Endothelial cell of umbilical vein (primary cell): ENCODE data around the gene ATP8A2. TPM values are rescaled to one million over a fixed set of nuclear protein-coding genes. Genes with fewer than 3 reads are reported as not detected.

Source experiments
- BruUV-seq: library from RNA; stranded (reverse); fragments of 400-500 nt; replicated peaks from 2 replicates; lab custom pipeline; 2021; lab: Mats Ljungman, UMichigan
- CTCF ChIA-PET: fragments of 300-600, 350-600 bp; sonication (Branson Sonifier 250); formaldehyde crosslinking; loops from one replicate; lab custom pipeline; 2021; ENCODE audit warnings: antibody characterized with exemption, inconsistent platforms; lab: Charles Lee
- POLR2A ChIA-PET: fragments of 300-600, 350-600 bp; sonication (Branson Sonifier 250); formaldehyde crosslinking; loops from one replicate; lab custom pipeline; 2021; ENCODE audit warnings: antibody characterized with exemption, inconsistent platforms; lab: Charles Lee
- DNase-seq: peaks from one replicate; pipeline ENCODE4 v3.0.0-alpha.2; 2011; ENCODE audit warnings: low read depth, low spot score
- FAIRE-seq: peaks from 2 replicates; lab custom pipeline; 2011; peaks lifted over from hg19 to GRCh38; lab: Jason Lieb, UNC
- H2AFZ ChIP-seq: 2 replicates; pipeline ENCODE4 v1.6.0; 2012; ENCODE audit warnings: low read depth, low read length, control low read depth, inconsistent platforms
- H3K27ac ChIP-seq: 2 replicates; pipeline ENCODE4 v1.5.1; 2011; ENCODE audit warnings: low read depth, mild to moderate bottlenecking, control low read depth, low read length, moderate library complexity; ENCODE audit not compliant: insufficient read depth
- H3K27me3 ChIP-seq, 2 experiments: 2 replicates each; pipeline versions ENCODE4 v1.6.0 to v1.6.1; 2011; ENCODE audit warnings: low read length in 2 of 2, mixed read lengths in 1 of 2; ENCODE audit not compliant: control insufficient read depth in 2 of 2, insufficient read depth in 2 of 2
- H3K36me3 ChIP-seq, 2 experiments: 2 replicates in 1 of 2; 3 replicates in 1 of 2; pipeline ENCODE4 v1.5.1; 2011; ENCODE audit warnings: low read length in 2 of 2, mild to moderate bottlenecking in 1 of 2, moderate library complexity in 1 of 2; ENCODE audit not compliant: control insufficient read depth in 2 of 2, insufficient read depth in 2 of 2; ENCODE audit errors: extremely low read depth in 1 of 2
- H3K4me1 ChIP-seq: 3 replicates; pipeline ENCODE4 v1.5.1; 2011; ENCODE audit warnings: mild to moderate bottlenecking, low read length; ENCODE audit not compliant: control insufficient read depth, insufficient read depth; ENCODE audit errors: extremely low read depth
- H3K4me2 ChIP-seq: 2 replicates; pipeline ENCODE4 v1.6.1; 2011; ENCODE audit warnings: low read length, control low read depth, mixed read lengths; ENCODE audit not compliant: insufficient read depth
- H3K4me3 ChIP-seq, 3 experiments: fragments of 200-600 bp in 1 of 3; sonication (generic), shearing (Covaris generic) in 1 of 3; replicated peaks in 1 of 3; 2 replicates each; pipeline ENCODE4 v1.5.1; 2011 to 2016; ENCODE audit warnings: control low read depth in 3 of 3, low read length in 3 of 3, mild to moderate bottlenecking in 2 of 3, inconsistent platforms in 1 of 3, low read depth in 1 of 3, moderate library complexity in 1 of 3; ENCODE audit not compliant: insufficient read depth in 1 of 3
- H3K79me2 ChIP-seq: 2 replicates; pipeline ENCODE4 v1.6.0; 2012; ENCODE audit warnings: low read length, inconsistent platforms; ENCODE audit not compliant: control insufficient read depth, insufficient read depth
- H3K9ac ChIP-seq: replicated peaks from 2 replicates; pipeline ENCODE3; 2011; ENCODE audit warnings: low read length, control low read depth; ENCODE audit not compliant: insufficient read depth; ENCODE audit errors: extremely low read depth
- H3K9me1 ChIP-seq: replicated peaks from 3 replicates; pipeline ENCODE4 v1.6.0; 2011; ENCODE audit warnings: mild to moderate bottlenecking, low read length; ENCODE audit not compliant: control insufficient read depth, insufficient read depth; ENCODE audit errors: extremely low read depth
- H3K9me3 ChIP-seq: replicated peaks from 2 replicates; pipeline ENCODE4 v1.5.1; 2012; ENCODE audit warnings: low read length, inconsistent platforms; ENCODE audit not compliant: control insufficient read depth, insufficient read depth
- H4K20me1 ChIP-seq: replicated peaks from 2 replicates; pipeline ENCODE3; 2011; ENCODE audit warnings: mild to moderate bottlenecking, low read length; ENCODE audit not compliant: control insufficient read depth, insufficient read depth; ENCODE audit errors: extremely low read depth
- EZH2 ChIP-seq: IDR thresholded peaks from 2 replicates; pipeline ENCODE4 v1.6.1; 2012; ENCODE audit warnings: borderline replicate concordance, low read depth, mild to moderate bottlenecking, moderate library complexity, low read length, inconsistent platforms; ENCODE audit not compliant: severe bottlenecking
- FOS ChIP-seq: IDR thresholded peaks from 2 replicates; pipeline ENCODE4 v1.6.1; 2011; ENCODE audit warnings: mild to moderate bottlenecking, low read length, moderate library complexity, borderline replicate concordance; ENCODE audit not compliant: insufficient read depth
- GATA2 ChIP-seq: IDR thresholded peaks from 2 replicates; pipeline ENCODE4 v1.7.0; 2011; ENCODE audit warnings: low read depth, mild to moderate bottlenecking, moderate library complexity, mixed read lengths, low read length; ENCODE audit not compliant: insufficient read length, insufficient read depth
- JUN ChIP-seq: IDR thresholded peaks from 2 replicates; pipeline ENCODE4 v1.6.1; 2011; ENCODE audit warnings: borderline replicate concordance, low read depth; ENCODE audit not compliant: insufficient read length, insufficient read depth
- MYC ChIP-seq: IDR thresholded peaks from one replicate; pipeline ENCODE4 v1.6.1; 2011; ENCODE audit warnings: mild to moderate bottlenecking, low read depth, low read length
- POLR2A ChIP-seq: IDR thresholded peaks from 2 replicates; pipeline ENCODE4 v1.6.1; 2012; ENCODE audit warnings: low read depth, mild to moderate bottlenecking, control low read depth, low read length
- POLR2AphosphoS5 ChIP-seq: IDR thresholded peaks from 2 replicates; pipeline ENCODE4 v1.6.1; 2012; ENCODE audit warnings: low read depth, mild to moderate bottlenecking, control low read depth, low read length, moderate library complexity; ENCODE audit not compliant: insufficient read depth
- dilution Hi-C: fragments of 300-500 bp; cut with MboI; formaldehyde crosslinking; loops from one replicate; pipeline ENCODE4 v1.15.0; 2019; ENCODE audit warnings: low sequenced_read_pairs; ENCODE audit not compliant: extremely low pct_ligation_motif_present
- intact Hi-C: fragments of 100-400 bp; cut with micrococcal nuclease; formaldehyde crosslinking; loops from one replicate; pipeline ENCODE4 v1.10.0; 2022
- polyA plus RNA-seq, 4 experiments: library from polyadenylated mRNA; depleted of rRNA in 3 of 4; stranded (reverse) in 3 of 4; unstranded in 1 of 4; fragments of >200 nt; gene quantifications; 2 replicates each; pipeline versions ENCODE4 v1.2.1 to v1.2.3, GENCODE V29; 2011 to 2012; ENCODE audit warnings: missing spikeins in 1 of 4
- total RNA-seq: library from RNA; stranded (reverse); gene quantifications from 2 replicates; pipeline ENCODE4 v1.2.3, GENCODE V29; 2021
- TF ChIP-seq, protein P1 (sequence below): IDR thresholded peaks from 2 replicates; pipeline ENCODE4 v1.6.1; 2011; ENCODE audit not compliant: insufficient read depth, insufficient read length
- TF ChIP-seq, protein P2 (sequence below), 2 donors: IDR thresholded peaks; 1 replicate in 1 of 2; 2 replicates in 1 of 2; pipeline ENCODE4 v1.5.1; 2011; ENCODE audit warnings: low read length in 2 of 2, mild to moderate bottlenecking in 2 of 2, moderate library complexity in 2 of 2, control low read depth in 1 of 2, inconsistent platforms in 1 of 2, low read depth in 1 of 2; ENCODE audit not compliant: insufficient read depth in 1 of 2; ENCODE audit errors: extremely low read depth in 1 of 2

ATP8A2 gene
- total and polyA plus RNA-seq, 2 donors (not counting 3 experiments of a cell fraction or from before 2014, with no cell fraction given): 0.11 to 0.49 TPM

GRCh38 chr13:25887962-25888655, 516.3 kb downstream of the ATP8A2 start:
- no peaks in the 10 kb centered on the region for H3K79me2 ChIP-seq
- intact Hi-C loops (no loop called here), dilution Hi-C loops (no loop called here)
- ChIA-PET POLR2A (no interaction called here), CTCF (no interaction called here)
- H3K27me3 ChIP-seq: peaks cover 0 to 5% of the 10 kb centered on the region in 2 experiments
- TF ChIP-seq POLR2AphosphoS5 (no peak), EZH2 (no peak), MYC (no peak), POLR2A (no peak)
- TF ChIP-seq, protein P1, sequence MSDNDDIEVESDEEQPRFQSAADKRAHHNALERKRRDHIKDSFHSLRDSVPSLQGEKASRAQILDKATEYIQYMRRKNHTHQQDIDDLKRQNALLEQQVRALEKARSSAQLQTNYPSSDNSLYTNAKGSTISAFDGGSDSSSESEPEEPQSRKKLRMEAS: no peak
- BruUV-seq: no TSS peak
- H4K20me1 ChIP-seq: no peaks in the 10 kb centered on the region
- no peak overlapping the region for H3K27ac ChIP-seq
- H3K9ac ChIP-seq: no peak overlapping the region
- FAIRE-seq (no peak), DNase-seq (no peak)
- no peak overlapping the region for H3K4me3 ChIP-seq
- no peaks in the 10 kb centered on the region for H3K9me1 ChIP-seq
- no peak overlapping the region for H3K4me2 ChIP-seq
- H3K9me3 ChIP-seq: no peaks in the 10 kb centered on the region
- H3K4me1 ChIP-seq: no peaks in the 10 kb centered on the region
- H3K36me3 ChIP-seq: no peaks in the 10 kb centered on the region
- no peak overlapping the region for H2AFZ ChIP-seq

GRCh38 chr13:25890671-25891212, 519.0 kb downstream of the ATP8A2 start:
- Histone ChIP-seq H3K27ac (no peak overlapping the region), H3K4me3 (no peak overlapping the region), H3K79me2 (no peaks in the 10 kb centered on the region), H3K4me1 (no peaks in the 10 kb centered on the region), H3K9ac (no peak overlapping the region), H3K27me3 (peaks cover 0 to 3% of the 10 kb centered on the region in 2 experiments), H2AFZ (no peak overlapping the region), H3K9me1 (no peaks in the 10 kb centered on the region), H4K20me1 (no peaks in the 10 kb centered on the region), H3K36me3 (no peaks in the 10 kb centered on the region), H3K9me3 (no peaks in the 10 kb centered on the region), H3K4me2 (no peak overlapping the region)
- POLR2A ChIA-PET: no interaction called here
- TF ChIP-seq GATA2 (no peak), POLR2AphosphoS5 (no peak), JUN (no peak), FOS (no peak), EZH2 (no peak), MYC (no peak), POLR2A (no peak)
- TF ChIP-seq, protein P2, sequence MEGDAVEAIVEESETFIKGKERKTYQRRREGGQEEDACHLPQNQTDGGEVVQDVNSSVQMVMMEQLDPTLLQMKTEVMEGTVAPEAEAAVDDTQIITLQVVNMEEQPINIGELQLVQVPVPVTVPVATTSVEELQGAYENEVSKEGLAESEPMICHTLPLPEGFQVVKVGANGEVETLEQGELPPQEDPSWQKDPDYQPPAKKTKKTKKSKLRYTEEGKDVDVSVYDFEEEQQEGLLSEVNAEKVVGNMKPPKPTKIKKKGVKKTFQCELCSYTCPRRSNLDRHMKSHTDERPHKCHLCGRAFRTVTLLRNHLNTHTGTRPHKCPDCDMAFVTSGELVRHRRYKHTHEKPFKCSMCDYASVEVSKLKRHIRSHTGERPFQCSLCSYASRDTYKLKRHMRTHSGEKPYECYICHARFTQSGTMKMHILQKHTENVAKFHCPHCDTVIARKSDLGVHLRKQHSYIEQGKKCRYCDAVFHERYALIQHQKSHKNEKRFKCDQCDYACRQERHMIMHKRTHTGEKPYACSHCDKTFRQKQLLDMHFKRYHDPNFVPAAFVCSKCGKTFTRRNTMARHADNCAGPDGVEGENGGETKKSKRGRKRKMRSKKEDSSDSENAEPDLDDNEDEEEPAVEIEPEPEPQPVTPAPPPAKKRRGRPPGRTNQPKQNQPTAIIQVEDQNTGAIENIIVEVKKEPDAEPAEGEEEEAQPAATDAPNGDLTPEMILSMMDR (IDR thresholded peaks at IDR 0.05; ENCODE audit: extremely low read depth in 1 of 2, insufficient read depth in 1 of 2, low read depth in 1 of 2, low read length in 2 of 2): no peak
- TF ChIP-seq, protein P1: no peak
- dilution Hi-C loops (no loop called here), intact Hi-C loops (no loop called here)
- no TSS peak for BruUV-seq
- CTCF ChIA-PET: no interaction called here
- DNase-seq (no peak), FAIRE-seq (no peak)
